ENCODE measurements around the gene ITGA2B. TPM values are rescaled to one million over a fixed set of nuclear protein-coding genes. Genes with fewer than 3 reads are reported as not detected.
"Not testable (repeated sequence)": the region's sequence is repeated elsewhere in the genome, so short reads cannot be mapped to it uniquely, and the experiment has no call there.

The ITGA2B gene
- total RNA-seq, 1 donor: 54.5 TPM

- peaks cover 65% of the 10 kb centered on the region for H3K4me1 ChIP-seq (ENCODE audit: insufficient read depth, low read length)
- H3K27me3 ChIP-seq (ENCODE audit: insufficient read depth, low read length): no peaks in the 10 kb centered on the region
- H3K9me3 ChIP-seq (ENCODE audit: low read depth, low read length): no peaks in the 10 kb centered on the region
- H3K4me3 ChIP-seq (ENCODE audit: low read length): no peak overlapping the region
Measured at GRCh38 chr17:44343510-44344209, 45.8 kb downstream of the ITGA2B start.

- H3K4me3 ChIP-seq (ENCODE audit: low read length); H3K27me3 ChIP-seq (ENCODE audit: insufficient read depth, low read length); H3K9me3 ChIP-seq (ENCODE audit: low read depth, low read length): not testable (repeated sequence)
- H3K4me1 ChIP-seq (ENCODE audit: insufficient read depth, low read length): peaks cover 46% of the 10 kb centered on the region
Measured at GRCh38 chr17:44340553-44340952, 48.9 kb downstream of the ITGA2B start.

- H3K4me3 ChIP-seq (ENCODE audit: low read length): no peak overlapping the region
- H3K9me3 ChIP-seq (ENCODE audit: low read depth, low read length): no peaks in the 10 kb centered on the region
- H3K4me1 ChIP-seq (ENCODE audit: insufficient read depth, low read length): peaks cover 50% of the 10 kb centered on the region
- H3K27me3 ChIP-seq (ENCODE audit: insufficient read depth, low read length): no peaks in the 10 kb centered on the region
Measured at GRCh38 chr17:44338702-44339101, 50.7 kb downstream of the ITGA2B start.

- Histone ChIP-seq H3K4me1 (ENCODE audit: insufficient read depth, low read length) (peaks cover 73% of the 10 kb centered on the region), H3K9me3 (ENCODE audit: low read depth, low read length) (no peaks in the 10 kb centered on the region), H3K4me3 (ENCODE audit: low read length) (no peak overlapping the region), H3K27me3 (ENCODE audit: insufficient read depth, low read length) (no peaks in the 10 kb centered on the region)
Measured at GRCh38 chr17:44335968-44336367, 53.5 kb downstream of the ITGA2B start.

GRCh38 chr17:44335564-44335963 lies 53.9 kb downstream of the ITGA2B start:
- H3K9me3 ChIP-seq (ENCODE audit: low read depth, low read length): no peaks in the 10 kb centered on the region
- H3K4me3 ChIP-seq (ENCODE audit: low read length): no peak overlapping the region
- H3K4me1 ChIP-seq (ENCODE audit: insufficient read depth, low read length): peaks cover 74% of the 10 kb centered on the region
- no peaks in the 10 kb centered on the region for H3K27me3 ChIP-seq (ENCODE audit: insufficient read depth, low read length)

- Histone ChIP-seq H3K4me3 (ENCODE audit: low read length) (no peak overlapping the region), H3K27me3 (ENCODE audit: insufficient read depth, low read length) (no peaks in the 10 kb centered on the region), H3K4me1 (ENCODE audit: insufficient read depth, low read length) (peaks cover 69% of the 10 kb centered on the region), H3K9me3 (ENCODE audit: low read depth, low read length) (no peaks in the 10 kb centered on the region)
Measured at GRCh38 chr17:44334727-44335126, 54.7 kb downstream of the ITGA2B start.

- peaks cover 66% of the 10 kb centered on the region for H3K4me1 ChIP-seq (ENCODE audit: insufficient read depth, low read length)
- no peak overlapping the region for H3K4me3 ChIP-seq (ENCODE audit: low read length)
- H3K9me3 ChIP-seq (ENCODE audit: low read depth, low read length): no peaks in the 10 kb centered on the region
- no peaks in the 10 kb centered on the region for H3K27me3 ChIP-seq (ENCODE audit: insufficient read depth, low read length)
Measured at GRCh38 chr17:44334315-44334714, 55.1 kb downstream of the ITGA2B start.

- peaks cover 57% of the 10 kb centered on the region for H3K4me1 ChIP-seq (ENCODE audit: insufficient read depth, low read length)
- H3K9me3 ChIP-seq (ENCODE audit: low read depth, low read length): no peaks in the 10 kb centered on the region
- no peak overlapping the region for H3K4me3 ChIP-seq (ENCODE audit: low read length)
Measured at GRCh38 chr17:44333371-44333770, 56.1 kb downstream of the ITGA2B start.

GRCh38 chr17:44331249-44331760 lies 58.1 kb downstream of the ITGA2B start:
- Histone ChIP-seq H3K4me1 (ENCODE audit: insufficient read depth, low read length) (peaks cover 66% of the 10 kb centered on the region), H3K4me3 (ENCODE audit: low read length) (no peak overlapping the region), H3K27me3 (ENCODE audit: insufficient read depth, low read length) (no peaks in the 10 kb centered on the region), H3K9me3 (ENCODE audit: low read depth, low read length) (no peaks in the 10 kb centered on the region)

More at GRCh38 chr17:44333371-44333770, 56.1 kb downstream of the ITGA2B start:
- H3K27me3 ChIP-seq (ENCODE audit: insufficient read depth, low read length): no peaks in the 10 kb centered on the region

GRCh38 chr17:44330263-44330662 lies 59.2 kb downstream of the ITGA2B start:
- H3K4me3 ChIP-seq (ENCODE audit: low read length); H3K27me3 ChIP-seq (ENCODE audit: insufficient read depth, low read length); H3K9me3 ChIP-seq (ENCODE audit: low read depth, low read length): not testable (repeated sequence)
- peaks cover 68% of the 10 kb centered on the region for H3K4me1 ChIP-seq (ENCODE audit: insufficient read depth, low read length)

- not testable (repeated sequence) for H3K9me3 ChIP-seq (ENCODE audit: low read depth, low read length); H3K4me3 ChIP-seq (ENCODE audit: low read length); H3K27me3 ChIP-seq (ENCODE audit: insufficient read depth, low read length)
- H3K4me1 ChIP-seq (ENCODE audit: insufficient read depth, low read length): peaks cover 65% of the 10 kb centered on the region
Measured at GRCh38 chr17:44329516-44329915, 59.9 kb downstream of the ITGA2B start.

- H3K9me3 ChIP-seq (ENCODE audit: low read depth, low read length): no peaks in the 10 kb centered on the region
- no peak overlapping the region for H3K4me3 ChIP-seq (ENCODE audit: low read length)
- peaks cover 58% of the 10 kb centered on the region for H3K4me1 ChIP-seq (ENCODE audit: insufficient read depth, low read length)
- H3K27me3 ChIP-seq (ENCODE audit: insufficient read depth, low read length): no peaks in the 10 kb centered on the region
Measured at GRCh38 chr17:44327715-44328449, 61.6 kb downstream of the ITGA2B start.

- Histone ChIP-seq H3K9me3 (ENCODE audit: low read depth, low read length) (no peaks in the 10 kb centered on the region), H3K4me3 (ENCODE audit: low read length) (no peak overlapping the region), H3K4me1 (ENCODE audit: insufficient read depth, low read length) (peaks cover 49% of the 10 kb centered on the region), H3K27me3 (ENCODE audit: insufficient read depth, low read length) (no peaks in the 10 kb centered on the region)
Measured at GRCh38 chr17:44326861-44327444, 62.5 kb downstream of the ITGA2B start.

GRCh38 chr17:44324571-44325275 lies 64.7 kb downstream of the ITGA2B start, which contains the start of gene SLC25A39:
TSS of gene SLC25A39 (minus strand) at chr17:44324823. CDS start at chr17:44323562, 1,261 bp downstream.
- Histone ChIP-seq H3K9me3 (ENCODE audit: low read depth, low read length) (no peaks in the 10 kb centered on the region), H3K27me3 (ENCODE audit: insufficient read depth, low read length) (no peaks in the 10 kb centered on the region), H3K4me3 (ENCODE audit: low read length) (peak within 1 kb of the TSS; percentile 65), H3K4me1 (ENCODE audit: insufficient read depth, low read length) (peaks cover 37% of the 10 kb centered on the region)
